DOHH2 (cell line): ENCODE measurements around the gene FARS2.

ENCODE experiments used
- H3F3A ChIP-seq: fragments of 200-600 bp; sonication (generic), shearing (Covaris generic); 2 replicates; pipeline ENCODE4 v1.6.0; 2016; ENCODE audit warnings: antibody characterized with exemption, mild to moderate bottlenecking; ENCODE audit not compliant: control insufficient read depth, insufficient read depth
- H3K27ac ChIP-seq: fragments of 200-600 bp; sonication (generic); 2 replicates; pipeline ENCODE4 v1.5.1; 2014; ENCODE audit warnings: low read depth, mild to moderate bottlenecking, low read length, moderate library complexity
- H3K27me3 ChIP-seq: fragments of 200-600 bp; sonication (generic); 2 replicates; pipeline ENCODE4 v1.6.1; 2014; ENCODE audit warnings: mild to moderate bottlenecking, low read length, mixed read lengths; ENCODE audit not compliant: control insufficient read depth
- H3K36me3 ChIP-seq: fragments of 200-600 bp; sonication (generic); 2 replicates; pipeline ENCODE4 v1.6.1; 2014; ENCODE audit warnings: mild to moderate bottlenecking, low read length, moderate library complexity, mixed read lengths; ENCODE audit not compliant: control insufficient read depth
- H3K4me1 ChIP-seq: fragments of 200-600 bp; sonication (generic); 2 replicates; pipeline ENCODE4 v1.6.1; 2014; ENCODE audit warnings: mild to moderate bottlenecking, low read length, mixed read lengths; ENCODE audit not compliant: control insufficient read depth
- H3K4me2 ChIP-seq: fragments of 200-600 bp; sonication (generic); 2 replicates; pipeline ENCODE4 v1.6.0; 2014; ENCODE audit warnings: mild to moderate bottlenecking, low read length, moderate library complexity
- H3K4me3 ChIP-seq: fragments of 200-600 bp; sonication (generic); 2 replicates; pipeline ENCODE4 v1.5.1; 2014; ENCODE audit warnings: mild to moderate bottlenecking, low read length, mixed read lengths
- H3K79me2 ChIP-seq: fragments of 200-600 bp; sonication (generic); 2 replicates; pipeline ENCODE4 v1.6.1; 2014; ENCODE audit warnings: mild to moderate bottlenecking, low read length, mixed read lengths; ENCODE audit not compliant: control insufficient read depth
- H3K9me2 ChIP-seq: fragments of 200-600 bp; sonication (generic); replicated peaks from 2 replicates; pipeline ENCODE4 v1.6.1; 2014; ENCODE audit warnings: mild to moderate bottlenecking, low read length, mixed read lengths; ENCODE audit not compliant: control insufficient read depth
- H3K9me3 ChIP-seq: fragments of 200-600 bp; sonication (generic); 2 replicates; pipeline ENCODE4 v1.6.1; 2014; ENCODE audit warnings: antibody characterized with exemption, low read length, mixed read lengths; ENCODE audit not compliant: control insufficient read depth, insufficient read depth
- H4K20me1 ChIP-seq: fragments of 200-600 bp; sonication (generic); 2 replicates; pipeline ENCODE4 v1.6.0; 2014; ENCODE audit warnings: low read depth, mild to moderate bottlenecking, antibody characterized with exemption, low read length, moderate library complexity; ENCODE audit not compliant: control insufficient read depth, insufficient read depth
- CTCF ChIP-seq: fragments of 200-600 bp; sonication (generic); IDR thresholded peaks from one replicate; pipeline ENCODE4 v1.5.1; 2014; ENCODE audit warnings: antibody characterized with exemption, mild to moderate bottlenecking, low read depth, low read length; ENCODE audit not compliant: poor library complexity, severe bottlenecking
- EZH2phosphoT487 ChIP-seq: fragments of 200-600 bp; sonication (generic); IDR thresholded peaks from 2 replicates; pipeline ENCODE4 v1.6.1; 2017; ENCODE audit warnings: borderline replicate concordance, mild to moderate bottlenecking, antibody characterized with exemption, low read length, moderate library complexity, mixed read lengths

The FARS2 gene

DNA sequence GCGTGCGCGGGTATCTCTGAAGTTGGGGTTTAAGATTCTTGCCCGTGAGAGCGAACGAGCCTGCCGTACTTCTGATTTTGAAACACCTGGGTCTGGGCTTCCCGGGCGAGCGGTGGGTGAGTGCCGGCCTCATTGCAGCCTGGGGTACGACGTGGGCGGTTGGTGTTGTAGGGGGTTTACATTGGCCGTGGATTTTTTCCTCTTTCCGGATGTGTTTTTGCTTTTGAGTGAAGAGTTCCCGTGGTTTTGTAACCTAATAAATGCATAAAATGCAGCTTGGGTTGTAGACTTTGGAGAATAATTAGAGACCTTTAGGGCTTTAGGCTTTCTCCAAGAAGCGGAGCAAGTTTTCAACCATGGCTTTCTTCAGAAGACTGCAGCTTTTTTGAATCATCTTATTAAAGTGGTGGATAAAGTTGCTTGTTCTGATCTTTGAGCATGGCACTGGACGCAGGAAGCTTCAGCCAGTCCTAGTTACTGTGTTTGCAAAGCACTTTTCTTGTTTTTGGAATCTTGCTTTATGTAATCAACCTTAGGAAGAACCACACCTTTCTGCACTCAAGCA lies 314 bp downstream of the FARS2 start:
- TF ChIP-seq CTCF (no peak), EZH2phosphoT487 (no peak)
- H3K27me3 ChIP-seq, result no peaks in the 10 kb centered on the region
- no peaks in the 10 kb centered on the region for H3K9me3 ChIP-seq
- peak overlapping the region; percentile 77 for H3K27ac ChIP-seq
- H3K4me3 ChIP-seq, result peak overlapping the region; percentile 93
- H3K4me1 ChIP-seq, result peaks cover 20% of the 10 kb centered on the region
- H3K36me3 ChIP-seq, result peaks cover 17% of the 10 kb centered on the region
- 0 out of 2 replicates have a peak, but pooled peaks cover 3% of the 10 kb centered on the region for H3F3A ChIP-seq
- H4K20me1 ChIP-seq, result no peaks in the 10 kb centered on the region
- H3K79me2 ChIP-seq, result peaks cover 86% of the 10 kb centered on the region
- peak overlapping the region; percentile 70 for H3K4me2 ChIP-seq
- no peaks in the 10 kb centered on the region for H3K9me2 ChIP-seq

- H3K27me3 ChIP-seq, result no peaks in the 10 kb centered on the region
- H3K9me2 ChIP-seq, result no peaks in the 10 kb centered on the region
- H3K36me3 ChIP-seq, result no peaks in the 10 kb centered on the region
- H4K20me1 ChIP-seq, result no peaks in the 10 kb centered on the region
- no peak overlapping the region for H3K4me2 ChIP-seq
- H3K79me2 ChIP-seq, result peaks cover 68% of the 10 kb centered on the region
- H3K27ac ChIP-seq, result no peak overlapping the region
- peaks cover 2% of the 10 kb centered on the region; the same call in 1 of the 2 replicates for H3F3A ChIP-seq
- no peaks in the 10 kb centered on the region for H3K9me3 ChIP-seq
- H3K4me1 ChIP-seq, result peaks cover 10% of the 10 kb centered on the region
- TF ChIP-seq CTCF (no peak), EZH2phosphoT487 (no peak)
- no peak overlapping the region for H3K4me3 ChIP-seq
Observed at GRCh38 chr6:5266423-5266822, 5.1 kb downstream of the FARS2 start.

GRCh38 chr6:5270093-5270680 lies 8.9 kb downstream of the FARS2 start:
- Histone ChIP-seq H3K79me2 (peaks cover 37% of the 10 kb centered on the region), H3K36me3 (no peaks in the 10 kb centered on the region; the same call in 1 of the 2 replicates), H3K27ac (no peak overlapping the region), H3K4me3 (no peak overlapping the region), H3K9me3 (no peaks in the 10 kb centered on the region), H4K20me1 (no peaks in the 10 kb centered on the region), H3K4me1 (peaks cover 15% of the 10 kb centered on the region), H3F3A (no peaks in the 10 kb centered on the region; the same call in 1 of the 2 replicates), H3K4me2 (no peak overlapping the region), H3K9me2 (no peaks in the 10 kb centered on the region), H3K27me3 (no peaks in the 10 kb centered on the region)
- TF ChIP-seq CTCF, result no peak
- TF ChIP-seq EZH2phosphoT487, result no peak
